HEK293 (cell line): ENCODE data around the gene NCKAP5.

Experiments used
- CTCF ChIA-PET: fragments of 350-600 bp; formaldehyde crosslinking; extraction: SDS; loops from one replicate; lab custom pipeline; 2021; ENCODE audit warnings: antibody characterized with exemption; lab: Yijun Ruan, JAX
- POLR2A ChIA-PET: fragments of 300-600 bp; formaldehyde crosslinking; extraction: SDS; loops from one replicate; lab custom pipeline; 2020; ENCODE audit warnings: antibody characterized with exemption, inconsistent platforms; lab: Yijun Ruan, JAX
- H3K27ac ChIP-seq: fragments of 200-500 bp; sonication (Bioruptor generic); 2 replicates; pipeline ENCODE4 v1.5.1; 2014; ENCODE audit warnings: low read depth, low read length, control low read depth, inconsistent platforms; ENCODE audit errors: extremely low read depth
- H3K36me3 ChIP-seq, 2 experiments: fragments of 200-500 bp in 1 of 2; sonication (Bioruptor generic) in 1 of 2; 1 replicate in 1 of 2; 2 replicates in 1 of 2; pipeline ENCODE4 v1.5.1; 2014 to 2017; ENCODE audit warnings: inconsistent platforms in 2 of 2, low read length in 2 of 2; ENCODE audit not compliant: control insufficient read depth in 2 of 2, insufficient read depth in 1 of 2
- H3K4me1 ChIP-seq: fragments of 200-500 bp; sonication (Bioruptor generic); 2 replicates; pipeline ENCODE4 v1.5.1; 2014; ENCODE audit warnings: mild to moderate bottlenecking, low read length, inconsistent platforms; ENCODE audit not compliant: control insufficient read depth, insufficient read depth
- H3K4me3 ChIP-seq: 2 replicates; pipeline ENCODE4 v1.5.1; 2011; ENCODE audit warnings: low read depth, mild to moderate bottlenecking, control low read depth, low read length, moderate library complexity
- H3K9me3 ChIP-seq: fragments of 200-500 bp; sonication (Bioruptor generic); 2 replicates; pipeline ENCODE4 v1.5.1; 2014; ENCODE audit warnings: low read depth, low read length, inconsistent platforms; ENCODE audit not compliant: control insufficient read depth, insufficient read depth
- KLF7 ChIP-seq: fragments of 450-650 bp; formaldehyde crosslinking; IDR thresholded peaks from 2 replicates; pipeline ENCODE4 v1.5.1; 2016; ENCODE audit warnings: missing biosample characterization, missing genetic modification characterization, borderline replicate concordance
- PRDM1 ChIP-seq: fragments of 450-650 bp; formaldehyde crosslinking; IDR thresholded peaks from 2 replicates; pipeline ENCODE4; 2016; ENCODE audit warnings: missing biosample characterization, missing genetic modification characterization
- SETDB1 ChIP-seq: IDR thresholded peaks from one replicate; pipeline ENCODE4 v1.6.1; 2017; ENCODE audit warnings: mild to moderate bottlenecking, low read length, moderate library complexity, mixed read lengths; ENCODE audit not compliant: insufficient read length
- SP2 ChIP-seq: fragments of 450-650 bp; formaldehyde crosslinking; IDR thresholded peaks from 2 replicates; pipeline ENCODE4 v1.5.1; 2016; ENCODE audit warnings: missing biosample characterization, missing genetic modification characterization
- YY2 ChIP-seq: fragments of 450-650 bp; formaldehyde crosslinking; IDR thresholded peaks from 2 replicates; pipeline ENCODE4 v1.5.1; 2016; ENCODE audit warnings: missing biosample characterization, missing genetic modification characterization
- ZFP41 ChIP-seq: fragments of 450-650 bp; formaldehyde crosslinking; IDR thresholded peaks from 2 replicates; pipeline ENCODE4 v1.5.1; 2016; ENCODE audit warnings: missing biosample characterization, missing genetic modification characterization, borderline replicate concordance
- ZNF341 ChIP-seq: fragments of 450-650 bp; formaldehyde crosslinking; IDR thresholded peaks from 2 replicates; pipeline ENCODE4; 2016; ENCODE audit warnings: low read depth, missing biosample characterization, missing genetic modification characterization
- ZNF501 ChIP-seq: fragments of 450-650 bp; formaldehyde crosslinking; IDR thresholded peaks from 2 replicates; pipeline ENCODE4 v1.5.1; 2016; ENCODE audit warnings: missing biosample characterization, missing genetic modification characterization
- ZNF530 ChIP-seq: fragments of 450-650 bp; formaldehyde crosslinking; IDR thresholded peaks from 2 replicates; pipeline ENCODE4 v1.5.1; 2016; ENCODE audit warnings: low read depth, missing biosample characterization, missing genetic modification characterization
- ZNF596 ChIP-seq: fragments of 450-650 bp; IDR thresholded peaks from 2 replicates; pipeline ENCODE4 v1.5.0; 2018; ENCODE audit warnings: missing biosample characterization, mild to moderate bottlenecking, missing genetic modification characterization, moderate library complexity
- ZNF777 ChIP-seq: fragments of 450-650 bp; formaldehyde crosslinking; IDR thresholded peaks from 2 replicates; pipeline ENCODE4 v1.5.1; 2017; ENCODE audit warnings: missing biosample characterization, missing genetic modification characterization, borderline replicate concordance
- TF ChIP-seq, protein P1 (sequence below): fragments of 450-650 bp; formaldehyde crosslinking; conservative IDR thresholded peaks from 2 replicates; pipeline ENCODE4 v1.5.1; 2016; ENCODE audit warnings: low read depth, missing biosample characterization, missing genetic modification characterization
- TF ChIP-seq, protein P2 (sequence below): fragments of 450-650 bp; formaldehyde crosslinking; IDR thresholded peaks from 2 replicates; pipeline ENCODE4 v1.5.1; 2016; ENCODE audit warnings: missing biosample characterization, missing genetic modification characterization

NCKAP5 gene

DNA sequence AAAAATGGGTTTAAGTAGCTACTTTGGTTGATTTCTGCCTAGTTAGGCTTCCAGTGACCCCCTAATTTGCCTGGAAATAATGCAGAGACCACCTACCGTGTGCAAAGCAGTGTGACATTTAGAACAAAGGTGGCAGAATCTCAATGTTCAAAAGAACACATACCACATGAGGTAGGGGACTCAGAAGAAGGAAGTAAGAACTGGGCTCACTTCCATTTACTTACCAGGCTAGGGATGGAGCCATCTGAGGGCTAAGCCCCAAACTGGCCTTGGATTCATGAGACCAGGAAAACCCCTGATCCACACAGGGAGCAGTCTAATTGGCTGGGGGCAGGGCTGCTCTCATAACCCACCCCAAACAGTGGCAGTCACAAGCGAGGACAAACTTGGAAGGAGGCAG, 190.7 kb downstream of the NCKAP5 start (continued):
- TF ChIP-seq, protein P1, sequence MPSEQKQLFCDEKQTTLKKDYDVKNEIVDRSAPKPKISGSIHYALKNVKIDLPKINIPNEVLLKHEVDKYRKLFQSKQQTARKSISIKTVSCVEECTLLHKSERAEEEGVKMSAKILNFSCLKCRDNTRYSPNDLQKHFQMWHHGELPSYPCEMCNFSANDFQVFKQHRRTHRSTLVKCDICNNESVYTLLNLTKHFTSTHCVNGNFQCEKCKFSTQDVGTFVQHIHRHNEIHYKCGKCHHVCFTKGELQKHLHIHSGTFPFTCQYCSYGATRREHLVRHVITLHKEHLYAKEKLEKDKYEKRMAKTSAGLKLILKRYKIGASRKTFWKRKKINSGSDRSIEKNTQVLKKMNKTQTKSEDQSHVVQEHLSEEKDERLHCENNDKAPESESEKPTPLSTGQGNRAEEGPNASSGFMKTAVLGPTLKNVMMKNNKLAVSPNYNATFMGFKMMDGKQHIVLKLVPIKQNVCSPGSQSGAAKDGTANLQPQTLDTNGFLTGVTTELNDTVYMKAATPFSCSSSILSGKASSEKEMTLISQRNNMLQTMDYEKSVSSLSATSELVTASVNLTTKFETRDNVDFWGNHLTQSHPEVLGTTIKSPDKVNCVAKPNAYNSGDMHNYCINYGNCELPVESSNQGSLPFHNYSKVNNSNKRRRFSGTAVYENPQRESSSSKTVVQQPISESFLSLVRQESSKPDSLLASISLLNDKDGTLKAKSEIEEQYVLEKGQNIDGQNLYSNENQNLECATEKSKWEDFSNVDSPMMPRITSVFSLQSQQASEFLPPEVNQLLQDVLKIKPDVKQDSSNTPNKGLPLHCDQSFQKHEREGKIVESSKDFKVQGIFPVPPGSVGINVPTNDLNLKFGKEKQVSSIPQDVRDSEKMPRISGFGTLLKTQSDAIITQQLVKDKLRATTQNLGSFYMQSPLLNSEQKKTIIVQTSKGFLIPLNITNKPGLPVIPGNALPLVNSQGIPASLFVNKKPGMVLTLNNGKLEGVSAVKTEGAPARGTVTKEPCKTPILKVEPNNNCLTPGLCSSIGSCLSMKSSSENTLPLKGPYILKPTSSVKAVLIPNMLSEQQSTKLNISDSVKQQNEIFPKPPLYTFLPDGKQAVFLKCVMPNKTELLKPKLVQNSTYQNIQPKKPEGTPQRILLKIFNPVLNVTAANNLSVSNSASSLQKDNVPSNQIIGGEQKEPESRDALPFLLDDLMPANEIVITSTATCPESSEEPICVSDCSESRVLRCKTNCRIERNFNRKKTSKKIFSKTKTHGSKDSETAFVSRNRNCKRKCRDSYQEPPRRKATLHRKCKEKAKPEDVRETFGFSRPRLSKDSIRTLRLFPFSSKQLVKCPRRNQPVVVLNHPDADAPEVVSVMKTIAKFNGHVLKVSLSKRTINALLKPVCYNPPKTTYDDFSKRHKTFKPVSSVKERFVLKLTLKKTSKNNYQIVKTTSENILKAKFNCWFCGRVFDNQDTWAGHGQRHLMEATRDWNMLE (tag by site-specific recombination): no peak
- TF ChIP-seq ZNF777 (tag by site-specific recombination): no peak
- no peak for TF ChIP-seq SETDB1
- TF ChIP-seq, all 188 proteins: peak for 0

DNA sequence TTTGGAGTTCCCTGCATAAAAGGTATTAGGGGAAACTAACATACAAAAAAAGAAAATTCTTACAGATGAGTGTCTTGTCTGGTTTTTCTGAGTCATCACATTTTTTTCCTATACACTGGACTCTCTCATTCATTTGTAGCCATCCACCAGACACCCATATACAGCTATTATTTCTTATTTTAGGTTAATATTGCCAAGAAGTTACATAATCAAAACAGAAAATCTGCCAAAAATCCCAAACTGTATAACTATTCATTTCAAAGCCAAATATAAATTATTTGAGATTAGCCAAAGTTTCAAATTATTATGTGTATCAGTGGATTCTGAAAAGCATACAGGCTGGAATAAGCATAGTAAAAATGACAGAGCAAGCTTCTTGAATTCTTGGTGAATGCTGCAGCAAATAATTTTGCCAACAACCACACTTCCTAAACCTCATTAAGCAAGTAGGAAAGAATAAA, 191.2 kb downstream of the NCKAP5 start:
- H3K9me3 ChIP-seq: no peaks in the 10 kb centered on the region
- H3K27ac ChIP-seq: no peak overlapping the region
- POLR2A ChIA-PET: no interaction called here
- TF ChIP-seq ZNF530 (tag by site-specific recombination): no peak
- TF ChIP-seq, protein P2, sequence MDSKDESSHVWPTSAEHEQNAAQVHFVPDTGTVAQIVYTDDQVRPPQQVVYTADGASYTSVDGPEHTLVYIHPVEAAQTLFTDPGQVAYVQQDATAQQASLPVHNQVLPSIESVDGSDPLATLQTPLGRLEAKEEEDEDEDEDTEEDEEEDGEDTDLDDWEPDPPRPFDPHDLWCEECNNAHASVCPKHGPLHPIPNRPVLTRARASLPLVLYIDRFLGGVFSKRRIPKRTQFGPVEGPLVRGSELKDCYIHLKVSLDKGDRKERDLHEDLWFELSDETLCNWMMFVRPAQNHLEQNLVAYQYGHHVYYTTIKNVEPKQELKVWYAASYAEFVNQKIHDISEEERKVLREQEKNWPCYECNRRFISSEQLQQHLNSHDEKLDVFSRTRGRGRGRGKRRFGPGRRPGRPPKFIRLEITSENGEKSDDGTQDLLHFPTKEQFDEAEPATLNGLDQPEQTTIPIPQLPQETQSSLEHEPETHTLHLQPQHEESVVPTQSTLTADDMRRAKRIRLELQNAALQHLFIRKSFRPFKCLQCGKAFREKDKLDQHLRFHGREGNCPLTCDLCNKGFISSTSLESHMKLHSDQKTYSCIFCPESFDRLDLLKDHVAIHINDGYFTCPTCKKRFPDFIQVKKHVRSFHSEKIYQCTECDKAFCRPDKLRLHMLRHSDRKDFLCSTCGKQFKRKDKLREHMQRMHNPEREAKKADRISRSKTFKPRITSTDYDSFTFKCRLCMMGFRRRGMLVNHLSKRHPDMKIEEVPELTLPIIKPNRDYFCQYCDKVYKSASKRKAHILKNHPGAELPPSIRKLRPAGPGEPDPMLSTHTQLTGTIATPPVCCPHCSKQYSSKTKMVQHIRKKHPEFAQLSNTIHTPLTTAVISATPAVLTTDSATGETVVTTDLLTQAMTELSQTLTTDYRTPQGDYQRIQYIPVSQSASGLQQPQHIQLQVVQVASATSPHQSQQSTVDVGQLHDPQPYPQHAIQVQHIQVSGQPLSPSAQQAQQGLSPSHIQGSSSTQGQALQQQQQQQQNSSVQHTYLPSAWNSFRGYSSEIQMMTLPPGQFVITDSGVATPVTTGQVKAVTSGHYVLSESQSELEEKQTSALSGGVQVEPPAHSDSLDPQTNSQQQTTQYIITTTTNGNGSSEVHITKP (tag by site-specific recombination): no peak
- no peak for TF ChIP-seq ZNF501
- TF ChIP-seq ZNF341 (tag by site-specific recombination): no peak
- no peak for TF ChIP-seq KLF7 (tag by site-specific recombination)
- TF ChIP-seq, all 188 proteins: peak for 0
- no peak overlapping the region for H3K4me3 ChIP-seq
- no peaks in the 10 kb centered on the region for H3K4me1 ChIP-seq
- CTCF ChIA-PET: no interaction called here
- no peaks in the 10 kb centered on the region for H3K36me3 ChIP-seq

DNA sequence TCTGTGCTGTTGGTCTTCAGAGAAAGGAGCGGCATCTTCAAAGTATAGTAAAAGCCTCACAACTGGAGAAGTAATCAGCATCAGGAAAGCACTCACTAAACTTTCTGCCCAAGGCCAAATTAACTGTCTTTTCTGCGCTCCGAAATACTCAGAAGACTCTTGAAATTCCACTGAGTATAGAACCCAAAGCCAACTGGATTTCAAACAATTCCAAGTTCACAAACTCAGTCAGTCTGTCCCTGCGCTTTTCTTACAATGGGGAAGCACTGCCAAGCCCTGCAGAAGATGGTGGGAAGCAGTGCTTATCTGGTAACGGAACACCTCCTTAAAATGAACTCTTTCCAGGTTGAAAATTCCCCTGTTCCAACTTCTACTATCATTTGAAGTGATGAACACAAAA, 193.5 kb downstream of the NCKAP5 start:
- no peak overlapping the region for H3K4me3 ChIP-seq
- CTCF ChIA-PET: no interaction called here
- no peak overlapping the region for H3K27ac ChIP-seq
- no peaks in the 10 kb centered on the region for H3K36me3 ChIP-seq
- no peaks in the 10 kb centered on the region for H3K4me1 ChIP-seq
- TF ChIP-seq ZNF341 (tag by site-specific recombination): no peak
- POLR2A ChIA-PET: no interaction called here
- H3K9me3 ChIP-seq: no peaks in the 10 kb centered on the region

DNA sequence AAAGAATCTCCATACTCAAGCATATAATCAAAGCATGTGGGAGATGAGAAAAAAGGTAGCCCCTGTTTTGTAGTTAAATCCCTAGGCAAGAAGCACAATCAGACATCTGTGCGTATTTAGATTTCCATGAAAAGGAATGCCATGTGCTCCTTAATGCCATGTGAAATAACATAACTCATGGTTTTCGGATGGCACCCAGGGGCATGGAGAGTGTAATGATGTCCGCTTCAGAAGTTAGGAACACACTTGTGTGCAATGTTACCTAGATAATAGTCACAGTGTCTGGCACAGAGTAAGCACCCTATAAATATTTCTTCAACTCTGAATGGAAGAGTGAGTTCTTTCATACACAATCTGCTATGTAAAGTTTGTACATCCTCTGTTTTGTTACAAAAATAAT, 197.0 kb downstream of the NCKAP5 start:
- CTCF ChIA-PET: no interaction called here
- Histone ChIP-seq H3K4me3 (no peak overlapping the region), H3K4me1 (no peaks in the 10 kb centered on the region), H3K9me3 (no peaks in the 10 kb centered on the region), H3K36me3 (no peaks in the 10 kb centered on the region), H3K27ac (no peak overlapping the region)
- POLR2A ChIA-PET: no interaction called here
- no peak for TF ChIP-seq SP2 (tag by site-specific recombination)
- no peak for TF ChIP-seq ZFP41 (tag by site-specific recombination)
- no peak for TF ChIP-seq ZNF596 (tag by site-specific recombination)
- no peak for TF ChIP-seq PRDM1 (tag by site-specific recombination)
- TF ChIP-seq SETDB1: no peak
- TF ChIP-seq YY2 (tag by site-specific recombination): no peak
